ENCODE results near the gene DCUN1D5. TPM values are rescaled to one million over a fixed set of nuclear protein-coding genes. Genes with fewer than 3 reads are reported as not detected.

Gene DCUN1D5
- total and polyA plus RNA-seq, 2 of the 13 experiments (the other 11 are each of a cell fraction or from before 2014, with no cell fraction given): 32.9 to 46.7 TPM

DNA sequence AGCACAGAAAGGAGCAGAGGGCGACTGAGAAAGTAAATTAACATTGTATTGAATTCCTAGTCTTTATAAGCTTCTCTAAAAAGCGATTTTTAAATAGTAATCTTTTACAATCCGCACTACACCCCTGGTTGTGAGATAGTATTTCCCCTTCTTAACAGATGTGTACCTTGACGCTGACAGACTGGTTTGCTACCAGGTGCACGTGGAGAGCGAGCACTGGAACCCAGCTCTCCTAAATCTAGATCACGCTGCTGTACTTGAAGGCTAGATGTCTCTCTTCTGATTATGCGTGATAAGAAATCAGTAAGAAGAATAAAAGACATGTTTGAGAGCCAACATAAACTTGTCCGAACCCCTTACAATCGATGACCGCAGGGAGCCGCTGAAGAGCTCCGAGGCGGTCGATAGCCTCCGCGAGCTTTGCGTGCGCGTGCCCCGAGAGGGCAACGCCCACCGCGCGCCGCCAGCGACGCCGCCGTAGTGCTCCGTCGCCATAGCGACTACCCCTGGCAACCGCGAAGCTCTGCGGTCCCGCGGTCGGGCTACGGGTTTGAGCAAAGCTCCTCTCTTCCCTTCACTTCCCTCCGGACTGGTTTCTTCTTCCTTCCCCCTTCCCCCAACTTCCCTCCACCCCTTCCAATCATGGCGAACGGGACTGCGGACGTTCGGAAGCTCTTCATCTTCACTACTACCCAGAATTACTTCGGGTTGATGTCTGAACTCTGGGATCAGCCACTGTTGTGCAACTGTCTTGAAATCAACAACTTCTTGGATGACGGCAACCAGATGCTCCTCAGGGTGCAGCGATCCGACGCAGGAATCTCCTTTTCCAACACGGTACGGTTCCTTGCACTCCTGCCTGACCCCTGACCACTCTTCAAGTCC lies 17.2 kb upstream of the DCUN1D5 start, which contains the start of gene DYNC2H1 (continued):
- TF ChIP-seq, protein P1, sequence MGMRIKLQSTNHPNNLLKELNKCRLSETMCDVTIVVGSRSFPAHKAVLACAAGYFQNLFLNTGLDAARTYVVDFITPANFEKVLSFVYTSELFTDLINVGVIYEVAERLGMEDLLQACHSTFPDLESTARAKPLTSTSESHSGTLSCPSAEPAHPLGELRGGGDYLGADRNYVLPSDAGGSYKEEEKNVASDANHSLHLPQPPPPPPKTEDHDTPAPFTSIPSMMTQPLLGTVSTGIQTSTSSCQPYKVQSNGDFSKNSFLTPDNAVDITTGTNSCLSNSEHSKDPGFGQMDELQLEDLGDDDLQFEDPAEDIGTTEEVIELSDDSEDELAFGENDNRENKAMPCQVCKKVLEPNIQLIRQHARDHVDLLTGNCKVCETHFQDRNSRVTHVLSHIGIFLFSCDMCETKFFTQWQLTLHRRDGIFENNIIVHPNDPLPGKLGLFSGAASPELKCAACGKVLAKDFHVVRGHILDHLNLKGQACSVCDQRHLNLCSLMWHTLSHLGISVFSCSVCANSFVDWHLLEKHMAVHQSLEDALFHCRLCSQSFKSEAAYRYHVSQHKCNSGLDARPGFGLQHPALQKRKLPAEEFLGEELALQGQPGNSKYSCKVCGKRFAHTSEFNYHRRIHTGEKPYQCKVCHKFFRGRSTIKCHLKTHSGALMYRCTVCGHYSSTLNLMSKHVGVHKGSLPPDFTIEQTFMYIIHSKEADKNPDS (CRISPR knock-in tag; IDR thresholded peaks at IDR 0.05): no peak
- TF ChIP-seq ZNF367 (CRISPR knock-in tag; IDR thresholded peaks at IDR 0.05; ENCODE audit: borderline replicate concordance) (no peak), SRSF4 (IDR thresholded peaks at IDR 0.05; ENCODE audit: low read depth, low read length, poor library complexity, severe bottlenecking) (no peak), NFE2L2 (IDR thresholded peaks at IDR 0.05; ENCODE audit: low read length) (no peak), EED (CRISPR knock-in tag; IDR thresholded peaks at IDR 0.05) (no peak), ZNF891 (CRISPR knock-in tag; IDR thresholded peaks at IDR 0.05) (no peak), BORCS8-MEF2B (CRISPR knock-in tag; IDR thresholded peaks at IDR 0.05) (0 out of 2 replicates have a peak, but pooled peaks have one; percentile 64), ZFP36 (IDR thresholded peaks at IDR 0.05; ENCODE audit: borderline replicate concordance, low read depth, low read length, partially characterized antibody) (no peak), MEIS2 (CRISPR knock-in tag; IDR thresholded peaks at IDR 0.05) (peak; percentile 67; the same call in 1 of the 2 replicates), MXI1 (IDR thresholded peaks at IDR 0.05; ENCODE audit: borderline replicate concordance, low read depth, low read length) (peak; percentile 98), ZMYM3 (CRISPR knock-in tag; IDR thresholded peaks at IDR 0.05) (no peak), POLR2G (IDR thresholded peaks at IDR 0.05; ENCODE audit: low read depth, low read length) (no peak), ZMYM4 (CRISPR knock-in tag; IDR thresholded peaks at IDR 0.05) (peak; percentile 97), TBX3 (IDR thresholded peaks at IDR 0.05; ENCODE audit: borderline replicate concordance) (no peak), ZFP62 (CRISPR knock-in tag; IDR thresholded peaks at IDR 0.05) (no peak), KDM2A (CRISPR knock-in tag; IDR thresholded peaks at IDR 0.05; ENCODE audit: borderline replicate concordance, low read depth) (peak; percentile 91; the same call in 1 of the 2 replicates), NR2F2 (IDR thresholded peaks at IDR 0.05; ENCODE audit: borderline replicate concordance, low read depth) (no peak), ZNF605 (CRISPR knock-in tag; IDR thresholded peaks at IDR 0.05) (0 out of 2 replicates have a peak, but pooled peaks have one; percentile 40), ARNTL (CRISPR knock-in tag; IDR thresholded peaks at IDR 0.05) (no peak), SP140L (CRISPR knock-in tag; IDR thresholded peaks at IDR 0.05; ENCODE audit: borderline replicate concordance) (no peak), ZNF670 (CRISPR knock-in tag; IDR thresholded peaks at IDR 0.05; ENCODE audit: borderline replicate concordance) (no peak), ZNF644 (CRISPR knock-in tag; IDR thresholded peaks at IDR 0.05; ENCODE audit: low read depth) (peak; percentile 14; the same call in 1 of the 2 replicates)
- TF ChIP-seq, protein P2, sequence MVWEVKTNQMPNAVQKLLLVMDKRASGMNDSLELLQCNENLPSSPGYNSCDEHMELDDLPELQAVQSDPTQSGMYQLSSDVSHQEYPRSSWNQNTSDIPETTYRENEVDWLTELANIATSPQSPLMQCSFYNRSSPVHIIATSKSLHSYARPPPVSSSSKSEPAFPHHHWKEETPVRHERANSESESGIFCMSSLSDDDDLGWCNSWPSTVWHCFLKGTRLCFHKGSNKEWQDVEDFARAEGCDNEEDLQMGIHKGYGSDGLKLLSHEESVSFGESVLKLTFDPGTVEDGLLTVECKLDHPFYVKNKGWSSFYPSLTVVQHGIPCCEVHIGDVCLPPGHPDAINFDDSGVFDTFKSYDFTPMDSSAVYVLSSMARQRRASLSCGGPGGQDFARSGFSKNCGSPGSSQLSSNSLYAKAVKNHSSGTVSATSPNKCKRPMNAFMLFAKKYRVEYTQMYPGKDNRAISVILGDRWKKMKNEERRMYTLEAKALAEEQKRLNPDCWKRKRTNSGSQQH (CRISPR knock-in tag; IDR thresholded peaks at IDR 0.05; ENCODE audit: low read depth): no peak
- TF ChIP-seq, protein P3, sequence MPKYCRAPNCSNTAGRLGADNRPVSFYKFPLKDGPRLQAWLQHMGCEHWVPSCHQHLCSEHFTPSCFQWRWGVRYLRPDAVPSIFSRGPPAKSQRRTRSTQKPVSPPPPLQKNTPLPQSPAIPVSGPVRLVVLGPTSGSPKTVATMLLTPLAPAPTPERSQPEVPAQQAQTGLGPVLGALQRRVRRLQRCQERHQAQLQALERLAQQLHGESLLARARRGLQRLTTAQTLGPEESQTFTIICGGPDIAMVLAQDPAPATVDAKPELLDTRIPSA (CRISPR knock-in tag; IDR thresholded peaks at IDR 0.05; ENCODE audit: borderline replicate concordance): no peak
- TF ChIP-seq, protein P4, sequence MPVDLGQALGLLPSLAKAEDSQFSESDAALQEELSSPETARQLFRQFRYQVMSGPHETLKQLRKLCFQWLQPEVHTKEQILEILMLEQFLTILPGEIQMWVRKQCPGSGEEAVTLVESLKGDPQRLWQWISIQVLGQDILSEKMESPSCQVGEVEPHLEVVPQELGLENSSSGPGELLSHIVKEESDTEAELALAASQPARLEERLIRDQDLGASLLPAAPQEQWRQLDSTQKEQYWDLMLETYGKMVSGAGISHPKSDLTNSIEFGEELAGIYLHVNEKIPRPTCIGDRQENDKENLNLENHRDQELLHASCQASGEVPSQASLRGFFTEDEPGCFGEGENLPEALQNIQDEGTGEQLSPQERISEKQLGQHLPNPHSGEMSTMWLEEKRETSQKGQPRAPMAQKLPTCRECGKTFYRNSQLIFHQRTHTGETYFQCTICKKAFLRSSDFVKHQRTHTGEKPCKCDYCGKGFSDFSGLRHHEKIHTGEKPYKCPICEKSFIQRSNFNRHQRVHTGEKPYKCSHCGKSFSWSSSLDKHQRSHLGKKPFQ (CRISPR knock-in tag; IDR thresholded peaks at IDR 0.05; ENCODE audit: insufficient replicate concordance): no peak
